Measurements from ENCODE around the gene CLEC17A. TPM values are rescaled to one million over a fixed set of nuclear protein-coding genes. Genes with fewer than 3 reads are reported as not detected.
A peak's percentile ranks its signal among the peaks of the same experiment; 100 is the strongest.

The CLEC17A gene
- polyA plus RNA-seq, 2 of the 4 experiments (the other 2 are of a cell fraction): not detected

DNA sequence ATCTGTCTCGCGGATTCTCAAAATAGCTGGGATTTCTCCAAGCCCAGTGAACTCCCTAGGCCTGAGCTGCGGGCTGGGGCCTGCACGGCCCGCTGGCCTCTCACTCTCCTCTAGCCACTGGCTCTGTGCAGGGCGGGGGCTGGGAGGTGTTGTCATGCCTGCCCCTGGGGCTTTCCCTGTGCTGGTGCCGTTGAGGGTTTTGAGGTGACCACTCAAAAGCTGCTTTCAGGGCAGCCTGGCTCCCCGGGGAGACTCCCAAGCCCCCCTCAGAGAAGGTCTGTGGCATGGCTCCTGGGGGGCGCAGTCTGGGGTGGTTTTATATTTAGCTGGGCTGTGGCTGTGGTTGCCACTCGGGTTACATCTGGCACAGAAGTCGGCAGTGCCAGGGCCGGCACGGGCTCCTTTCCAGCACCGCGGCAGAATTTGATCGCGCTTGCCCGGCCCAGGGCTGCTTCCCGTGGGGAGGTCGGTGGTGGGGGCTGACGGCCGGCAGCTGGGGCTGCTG lies 21.0 kb upstream of the CLEC17A start:
- Histone ChIP-seq H3K4me3 (no peak overlapping the region), H3K27ac (no peak overlapping the region), H3K4me2 (no peak overlapping the region), H3K4me1 (no peaks in the 10 kb centered on the region), H3K9me3 (no peaks in the 10 kb centered on the region)
- ChIA-PET POLR2A (interaction anchor here (0.6 kb wide), 1 partner anchor 10 kb away, joined by 3 read pairs; the partner anchor contains the start of gene NDUFB7), CTCF (interaction anchor here (0.5 to 2.4 kb wide), 5 partner anchors 10 to 1853 kb away, joined by 3 to 7 read pairs (median 3); partner anchors contain the start of gene NDUFB7)
- WGBS (ENCODE audit: missing lambda C conversion rate): 74% methylated on average over 11 of the region's 22 CpGs
- FAIRE-seq (no peak), DNase-seq (ENCODE audit: low read depth in 1 of 2, low spot score in 1 of 2) (no peak), ATAC-seq (no peak)
- TF ChIP-seq RAD21 (conservative IDR thresholded peaks at IDR 0.05 in 1 of 2, IDR thresholded peaks at IDR 0.05 in 1 of 2): no peak

DNA sequence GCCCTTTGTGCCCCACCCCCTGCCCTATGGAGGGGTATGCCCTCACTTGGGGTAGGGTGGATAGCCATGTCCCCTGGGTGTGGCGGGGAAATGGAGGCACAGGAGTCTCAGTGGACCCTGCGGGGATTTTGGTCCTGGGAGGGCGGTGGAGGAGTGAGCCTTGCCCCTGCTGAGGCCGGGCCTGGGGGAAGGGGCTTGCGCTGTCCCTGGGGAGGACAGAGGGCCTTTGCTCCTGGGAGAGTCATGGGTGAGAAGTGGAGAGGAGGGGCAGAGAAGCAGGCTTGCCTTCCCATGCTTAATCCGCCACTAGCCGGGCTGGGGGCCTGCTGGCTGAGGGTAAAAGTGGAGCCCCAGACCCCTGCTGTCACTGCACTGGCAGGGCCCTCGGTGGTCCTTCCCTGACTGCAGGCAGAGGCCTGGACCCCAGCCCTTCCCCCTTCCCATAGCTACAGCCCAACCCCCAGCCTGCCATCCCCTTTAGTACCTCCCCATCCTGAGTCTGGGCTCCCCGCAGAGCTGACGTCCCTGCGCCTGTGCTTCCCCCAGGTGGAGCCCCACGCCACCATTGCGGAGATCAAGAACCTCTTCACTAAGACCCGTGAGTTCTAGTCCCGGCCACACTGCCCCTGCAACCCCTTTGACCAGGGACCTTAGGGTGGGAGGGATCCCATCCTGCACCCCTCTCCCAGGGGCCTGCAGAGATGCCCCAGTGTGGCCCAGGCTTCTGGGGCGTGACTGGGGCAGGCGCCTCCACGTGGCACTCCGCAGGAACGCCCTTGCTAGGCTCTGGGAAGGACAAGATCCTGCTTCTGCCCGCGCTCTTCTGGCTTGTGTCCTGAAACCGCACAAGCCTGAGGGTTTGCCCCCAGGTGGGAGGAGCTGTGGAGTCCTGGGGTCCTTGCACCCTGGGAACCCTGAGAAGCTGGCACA lies 20.0 kb upstream of the CLEC17A start:
- DNase-seq (ENCODE audit: low read depth in 1 of 2, low spot score in 1 of 2): no peak
- CTCF ChIA-PET: interaction anchor here (1.3 to 2.4 kb wide), 2 partner anchors 9 to 12 kb away, joined by 3 to 7 read pairs; partner anchors contain the start of gene NDUFB7
- 86% methylated on average over 5 of the region's 23 CpGs for WGBS (ENCODE audit: missing lambda C conversion rate)
- Histone ChIP-seq H3K27ac (no peak overlapping the region), H3K4me1 (no peaks in the 10 kb centered on the region), H3K4me3 (no peak overlapping the region), H3K9me3 (no peaks in the 10 kb centered on the region), H3K4me2 (no peak overlapping the region)
- no peak; a peak in 1 of 6 replicates for ATAC-seq
- POLR2A ChIA-PET: no interaction called here
- FAIRE-seq: no peak
- no peak for TF ChIP-seq RFX5 (IDR thresholded peaks at IDR 0.05)

DNA sequence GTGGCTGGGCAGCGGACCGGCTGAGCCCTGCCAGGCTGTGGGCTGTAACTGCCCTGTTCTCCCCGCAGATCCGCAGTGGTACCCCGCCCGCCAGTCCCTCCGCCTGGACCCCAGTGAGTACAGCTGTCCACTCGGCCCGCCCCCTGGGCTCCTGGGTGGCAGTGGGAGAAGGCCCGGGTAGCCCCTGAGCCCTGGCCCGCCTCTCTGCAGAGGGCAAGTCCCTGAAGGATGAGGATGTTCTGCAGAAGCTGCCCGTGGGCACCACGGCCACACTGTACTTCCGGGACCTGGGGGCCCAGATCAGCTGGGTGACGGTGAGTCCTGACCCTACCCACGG lies 19.3 kb upstream of the CLEC17A start:
- Histone ChIP-seq H3K27ac (no peak overlapping the region), H3K4me2 (no peak overlapping the region), H3K4me3 (no peak overlapping the region), H3K9me3 (no peaks in the 10 kb centered on the region), H3K4me1 (no peaks in the 10 kb centered on the region)
- DNase-seq (ENCODE audit: low read depth in 1 of 2, low spot score in 1 of 2): no peak
- ChIA-PET CTCF (interaction anchor here (0.5 to 2.4 kb wide), 2 partner anchors 9 to 527 kb away, joined by 4 to 7 read pairs; partner anchors contain the start of gene NDUFB7), POLR2A (no interaction called here)
- ATAC-seq: no peak
- FAIRE-seq: no peak
- WGBS (ENCODE audit: missing lambda C conversion rate): 95% methylated on average over 9 of the region's 16 CpGs
- TF ChIP-seq JUN (IDR thresholded peaks at IDR 0.05) (no peak), POLR2A (IDR thresholded peaks at IDR 0.05; ENCODE audit: low read length) (no peak), RNF2 (IDR thresholded peaks at IDR 0.05; ENCODE audit: borderline replicate concordance, low read depth) (no peak), PHF8 (IDR thresholded peaks at IDR 0.05; ENCODE audit: borderline replicate concordance, low read depth) (no peak), CBX2 (IDR thresholded peaks at IDR 0.05; ENCODE audit: borderline replicate concordance, low read depth) (no peak), HOXA7 (CRISPR knock-in tag; IDR thresholded peaks at IDR 0.05) (no peak), NPAS2 (CRISPR knock-in tag; IDR thresholded peaks at IDR 0.05; ENCODE audit: borderline replicate concordance) (no peak), HDAC2 (IDR thresholded peaks at IDR 0.05) (no peak), FOSL2 (IDR thresholded peaks at IDR 0.05) (no peak), FOSL2 (CRISPR knock-in tag; IDR thresholded peaks at IDR 0.05) (no peak)
- TF ChIP-seq, protein P1, sequence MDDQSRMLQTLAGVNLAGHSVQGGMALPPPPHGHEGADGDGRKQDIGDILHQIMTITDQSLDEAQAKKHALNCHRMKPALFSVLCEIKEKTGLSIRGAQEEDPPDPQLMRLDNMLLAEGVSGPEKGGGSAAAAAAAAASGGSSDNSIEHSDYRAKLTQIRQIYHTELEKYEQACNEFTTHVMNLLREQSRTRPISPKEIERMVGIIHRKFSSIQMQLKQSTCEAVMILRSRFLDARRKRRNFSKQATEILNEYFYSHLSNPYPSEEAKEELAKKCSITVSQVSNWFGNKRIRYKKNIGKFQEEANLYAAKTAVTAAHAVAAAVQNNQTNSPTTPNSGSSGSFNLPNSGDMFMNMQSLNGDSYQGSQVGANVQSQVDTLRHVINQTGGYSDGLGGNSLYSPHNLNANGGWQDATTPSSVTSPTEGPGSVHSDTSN (IDR thresholded peaks at IDR 0.05): no peak
- TF ChIP-seq, protein P2, sequence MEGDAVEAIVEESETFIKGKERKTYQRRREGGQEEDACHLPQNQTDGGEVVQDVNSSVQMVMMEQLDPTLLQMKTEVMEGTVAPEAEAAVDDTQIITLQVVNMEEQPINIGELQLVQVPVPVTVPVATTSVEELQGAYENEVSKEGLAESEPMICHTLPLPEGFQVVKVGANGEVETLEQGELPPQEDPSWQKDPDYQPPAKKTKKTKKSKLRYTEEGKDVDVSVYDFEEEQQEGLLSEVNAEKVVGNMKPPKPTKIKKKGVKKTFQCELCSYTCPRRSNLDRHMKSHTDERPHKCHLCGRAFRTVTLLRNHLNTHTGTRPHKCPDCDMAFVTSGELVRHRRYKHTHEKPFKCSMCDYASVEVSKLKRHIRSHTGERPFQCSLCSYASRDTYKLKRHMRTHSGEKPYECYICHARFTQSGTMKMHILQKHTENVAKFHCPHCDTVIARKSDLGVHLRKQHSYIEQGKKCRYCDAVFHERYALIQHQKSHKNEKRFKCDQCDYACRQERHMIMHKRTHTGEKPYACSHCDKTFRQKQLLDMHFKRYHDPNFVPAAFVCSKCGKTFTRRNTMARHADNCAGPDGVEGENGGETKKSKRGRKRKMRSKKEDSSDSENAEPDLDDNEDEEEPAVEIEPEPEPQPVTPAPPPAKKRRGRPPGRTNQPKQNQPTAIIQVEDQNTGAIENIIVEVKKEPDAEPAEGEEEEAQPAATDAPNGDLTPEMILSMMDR (IDR thresholded peaks at IDR 0.05): no peak

DNA sequence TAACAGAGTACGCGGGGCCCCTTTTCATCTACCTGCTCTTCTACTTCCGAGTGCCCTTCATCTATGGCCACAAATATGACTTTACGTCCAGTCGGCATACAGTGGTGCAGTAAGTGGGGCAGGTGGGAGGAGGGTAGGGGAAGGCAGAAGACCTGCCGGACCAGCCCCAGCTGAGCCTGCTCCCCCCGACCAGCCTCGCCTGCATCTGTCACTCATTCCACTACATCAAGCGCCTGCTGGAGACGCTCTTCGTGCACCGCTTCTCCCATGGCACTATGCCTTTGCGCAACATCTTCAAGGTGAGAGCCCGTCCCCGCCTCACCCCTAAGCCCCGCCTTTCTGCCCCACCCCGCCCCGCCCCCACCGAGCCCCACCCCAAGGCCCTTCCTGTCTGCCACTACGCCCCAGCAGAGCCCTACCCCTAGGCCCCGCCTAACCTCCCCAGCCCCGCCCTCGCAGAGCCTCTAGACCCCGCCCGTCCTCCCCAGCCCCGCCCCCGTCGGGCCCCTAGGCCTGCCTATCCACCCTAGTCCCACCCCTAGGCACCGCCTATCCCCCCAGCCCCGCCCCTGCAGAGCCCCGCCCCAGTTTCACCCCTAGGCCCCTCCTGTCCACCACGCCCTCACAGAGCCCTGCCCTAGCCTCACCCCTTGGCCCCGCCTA lies 18.8 kb upstream of the CLEC17A start:
- no peaks in the 10 kb centered on the region for H3K4me1 ChIP-seq
- H3K27ac ChIP-seq: no peak overlapping the region
- peak; percentile 20 to 76; a peak in 4 of 6 replicates for ATAC-seq
- FAIRE-seq: no peak
- TF ChIP-seq ZSCAN20 (CRISPR knock-in tag; IDR thresholded peaks at IDR 0.05): no peak
- TF ChIP-seq HDAC2 (IDR thresholded peaks at IDR 0.05): no peak
- no peak for TF ChIP-seq HEYL (CRISPR knock-in tag; IDR thresholded peaks at IDR 0.05)
- peak in 1 of 2 experiments; percentile 31; a peak in 1 of 4 replicates for TF ChIP-seq CEBPB (IDR thresholded peaks at IDR 0.05)
- TF ChIP-seq TP53 (CRISPR knock-in tag; IDR thresholded peaks at IDR 0.05): no peak
- TF ChIP-seq RAD21 (conservative IDR thresholded peaks at IDR 0.05 in 1 of 2, IDR thresholded peaks at IDR 0.05 in 1 of 2): no peak
- no peak for TF ChIP-seq CBX2 (IDR thresholded peaks at IDR 0.05; ENCODE audit: borderline replicate concordance, low read depth)
- TF ChIP-seq NR3C1 (IDR thresholded peaks at IDR 0.05): no peak
- POLR2A ChIA-PET: no interaction called here
- no peaks in the 10 kb centered on the region for H3K9me3 ChIP-seq
- H3K4me3 ChIP-seq: no peak overlapping the region
- DNase-seq (ENCODE audit: low read depth in 1 of 2, low spot score in 1 of 2): peak; percentile 11 to 79
- no peak overlapping the region for H3K4me2 ChIP-seq
- 90% methylated on average over 14 of the region's 33 CpGs for WGBS (ENCODE audit: missing lambda C conversion rate)
- CTCF ChIA-PET: interaction anchor here (0.5 to 8.3 kb wide), 3 partner anchors 8 to 526 kb away, joined by 4 to 39 read pairs (median 7); partner anchors contain the start of gene NDUFB7
